SH-SY5Y (cell line): ENCODE measurements around the gene UNC5C.

Experiments used
- GATA2 ChIP-seq: IDR thresholded peaks from 2 replicates; pipeline ENCODE4 v1.6.1; 2011; ENCODE audit warnings: mild to moderate bottlenecking, low read depth, low read length
- GATA3 ChIP-seq: IDR thresholded peaks from 2 replicates; pipeline ENCODE4 v1.6.1; 2011; ENCODE audit warnings: low read depth, mild to moderate bottlenecking, low read length, moderate library complexity

GRCh38 chr4:95318044-95318443 is 230.7 kb downstream of the UNC5C start:
- TF ChIP-seq GATA3 = peak; percentile 73
- 0 out of 2 replicates have a peak, but pooled peaks have one; percentile 53 for TF ChIP-seq GATA2
